K562 (cell line): ENCODE results near the gene MEX3D. TPM values are rescaled to one million over a fixed set of nuclear protein-coding genes. Genes with fewer than 3 reads are reported as not detected.

Experiments
- ARID3A ChIP-seq: IDR thresholded peaks from 2 replicates; pipeline ENCODE4 v1.6.1; 2012; ENCODE audit warnings: low read depth, low read length, improper control_type of control experiment, borderline replicate concordance
- ERF ChIP-seq: fragments of 450-650 bp; formaldehyde crosslinking; IDR thresholded peaks from 2 replicates; pipeline ENCODE4 v1.4.0; 2020; ENCODE audit warnings: mild to moderate bottlenecking, mixed read lengths
- HCFC1 ChIP-seq: IDR thresholded peaks from 2 replicates; pipeline ENCODE4 v1.6.1; 2012; ENCODE audit warnings: low read depth, low read length, improper control_type of control experiment
- HDAC3 ChIP-seq: fragments of 450-650 bp; IDR thresholded peaks from 2 replicates; pipeline ENCODE4 v1.6.1; 2018; ENCODE audit warnings: borderline replicate concordance, mild to moderate bottlenecking, moderate library complexity; ENCODE audit not compliant: partially characterized antibody
- JUNB ChIP-seq: fragments of 450-650 bp; formaldehyde crosslinking; conservative IDR thresholded peaks from 2 replicates; pipeline ENCODE4 v1.4.0; 2020; ENCODE audit warnings: mild to moderate bottlenecking
- LEF1 ChIP-seq: fragments of 450-650 bp; IDR thresholded peaks from 2 replicates; pipeline ENCODE4 v1.6.1; 2016; ENCODE audit warnings: mild to moderate bottlenecking
- MAFF ChIP-seq: IDR thresholded peaks from 2 replicates; pipeline ENCODE4 v1.6.1; 2012; ENCODE audit warnings: low read length, improper control_type of control experiment
- MCM7 ChIP-seq, 2 experiments: fragments of 450-650 bp; IDR thresholded peaks; 2 replicates each; pipeline ENCODE4 v1.6.1; 2016 to 2018
- MECOM ChIP-seq: fragments of 250-450 bp; sonication (Bioruptor Pico); IDR thresholded peaks from 2 replicates; pipeline ENCODE4 v1.8.0; 2022; ENCODE audit warnings: inconsistent platforms
- MYNN ChIP-seq, 2 experiments: sonication (generic); formaldehyde crosslinking in 1 of 2; IDR thresholded peaks; 2 replicates each; pipeline versions ENCODE4 v1.5.0 to v1.6.1; 2016 to 2020; ENCODE audit warnings: antibody characterized with exemption in 1 of 2, missing genetic modification reagents in 1 of 2
- NFYB ChIP-seq: IDR thresholded peaks from 2 replicates; pipeline ENCODE4 v1.6.1; 2011; ENCODE audit warnings: mild to moderate bottlenecking, moderate library complexity; ENCODE audit not compliant: insufficient read length; ENCODE audit errors: extremely low read depth
- PHF8 ChIP-seq: fragments of 200-600 bp; sonication (generic); IDR thresholded peaks from 2 replicates; pipeline ENCODE4 v1.6.1; 2012; ENCODE audit warnings: mixed run types, mild to moderate bottlenecking, inconsistent platforms, low read length, moderate library complexity, borderline replicate concordance
- RB1 ChIP-seq: fragments of 450-650 bp; IDR thresholded peaks from 2 replicates; pipeline ENCODE4 v1.6.1; 2017; ENCODE audit warnings: low read depth, mild to moderate bottlenecking
- RBM22 ChIP-seq: fragments of 200-400 bp; formaldehyde crosslinking; IDR thresholded peaks from 2 replicates; pipeline ENCODE4 v1.6.1; 2018; ENCODE audit warnings: low read length, low read depth; ENCODE audit not compliant: poor library complexity, severe bottlenecking
- RHOXF2B ChIP-seq: fragments of 250-450 bp; sonication (Bioruptor Pico); conservative IDR thresholded peaks from 2 replicates; pipeline ENCODE4 v1.5.1; 2021
- SMAD4 ChIP-seq: fragments of 250-450 bp; sonication (Bioruptor Pico); conservative IDR thresholded peaks from 2 replicates; pipeline ENCODE4 v1.8.0; 2021; ENCODE audit warnings: inconsistent platforms, mild to moderate bottlenecking, moderate library complexity
- SNRNP70 ChIP-seq: fragments of 200-400 bp; formaldehyde crosslinking; optimal IDR thresholded peaks from 2 replicates; pipeline ENCODE3; 2017; ENCODE audit warnings: low read depth, low read length
- STAG1 ChIP-seq: sonication (generic); formaldehyde crosslinking; IDR thresholded peaks from 2 replicates; pipeline ENCODE4 v1.5.0; 2020; ENCODE audit warnings: missing genetic modification reagents, borderline replicate concordance
- TRIM28 ChIP-seq: fragments of 450-650 bp; IDR thresholded peaks from 2 replicates; pipeline ENCODE4 v1.6.1; 2017
- ZBTB9 ChIP-seq: fragments of 450-650 bp; formaldehyde crosslinking; IDR thresholded peaks from 2 replicates; pipeline ENCODE4 v1.4.0; 2020; ENCODE audit warnings: mild to moderate bottlenecking, moderate library complexity
- ZC3H11A ChIP-seq: IDR thresholded peaks from 2 replicates; pipeline ENCODE4 v1.6.1; 2012; ENCODE audit warnings: low read depth, low read length, improper control_type of control experiment
- ZNF197 ChIP-seq: fragments of 200-800 bp; sonication (Bioruptor generic); IDR thresholded peaks from 2 replicates; pipeline ENCODE4 v1.6.1; 2016; ENCODE audit warnings: low read depth, missing genetic modification characterization, missing compliant biosample characterization
- ZNF511 ChIP-seq: sonication (generic); formaldehyde crosslinking; IDR thresholded peaks from 2 replicates; pipeline ENCODE4 v1.8.0; 2022; ENCODE audit warnings: mild to moderate bottlenecking, missing genetic modification reagents
- ZNF584 ChIP-seq: fragments of 200-800 bp; sonication (Bioruptor generic); IDR thresholded peaks from 2 replicates; pipeline ENCODE4 v1.6.1; 2016; ENCODE audit warnings: low read depth, mild to moderate bottlenecking, missing genetic modification characterization, missing compliant biosample characterization
- ZNF740 ChIP-seq, 3 experiments: fragments of 200-800 bp in 1 of 3; sonication (Bioruptor generic) in 1 of 3; sonication (generic) in 1 of 3; formaldehyde crosslinking in 1 of 3; IDR thresholded peaks; 2 replicates each; pipeline versions ENCODE4 v1.6.1 to v1.8.0; 2016 to 2022; ENCODE audit warnings: mild to moderate bottlenecking in 2 of 3, missing compliant biosample characterization in 2 of 3, missing genetic modification characterization in 2 of 3, missing genetic modification reagents in 1 of 3
- polyA plus RNA-seq, 8 experiments: library from polyadenylated mRNA; depleted of rRNA in 4 of 8; stranded (reverse) in 5 of 8; unstranded in 3 of 8; fragments of >200 nt; fragmentation: Nextera tagmentation in 2 of 8; fragmentation: Illumina TruSeq in 1 of 8; extraction: Ambion mirVana in 2 of 8; extraction: Trizol in 1 of 8; gene quantifications; 2 replicates each; pipeline versions ENCODE4 v1.2.1 to v1.2.3, GENCODE V29; 2011 to 2014; ENCODE audit warnings: inconsistent platforms in 1 of 8, missing spikeins in 1 of 8
- total RNA-seq, 7 experiments: library from RNA; depleted of rRNA in 6 of 7; stranded (reverse); fragments of >200 nt in 6 of 7; fragmentation: Illumina TruSeq in 2 of 7; extraction: Trizol in 2 of 7; gene quantifications; 2 replicates each; pipeline versions ENCODE4 v1.2.1 to v1.2.3, GENCODE V29; 2011 to 2021; ENCODE audit warnings: low replicate concordance in 1 of 7

Gene MEX3D
- total and polyA plus RNA-seq, 9 of the 15 experiments (the other 6 are each of a cell fraction or from before 2014, with no cell fraction given): 1.7 to 39.3 (median 5.7) TPM

GRCh38 chr19:1512671-1513498, 55.2 kb downstream of the MEX3D start, which contains the start of gene ADAMTSL5 (continued):
- TF ChIP-seq PHF8 (peak; percentile 83; the same call in 1 of the 2 replicates), STAG1 (no peak), RB1 (peak; percentile 92; the same call in 1 of the 2 replicates), MYNN (IDR thresholded peaks at IDR 0.05) (no peak), MYNN (CRISPR knock-in tag; IDR thresholded peaks at IDR 0.05) (no peak), SNRNP70 (no peak), MAFF (no peak), ERF (CRISPR knock-in tag) (0 out of 2 replicates have a peak, but pooled peaks have one; percentile 68), ZNF740 (CRISPR knock-in tag; IDR thresholded peaks at IDR 0.05) (no peak), ZNF740 (tag; IDR thresholded peaks at IDR 0.05) (no peak), TRIM28 (no peak), ZBTB9 (no peak), JUNB (no peak), ZNF511 (no peak), ZNF197 (no peak), HDAC3 (no peak), NFYB (no peak), ZC3H11A (no peak), LEF1 (no peak), MCM7 (IDR thresholded peaks at IDR 0.05) (no peak), ZNF584 (no peak), SMAD4 (peak; percentile 85), ARID3A (no peak), HCFC1 (no peak), MECOM (CRISPR knock-in tag) (no peak), RBM22 (no peak), RHOXF2B (CRISPR knock-in tag) (no peak)
